Neural cell (in vitro differentiated cells): ENCODE data around the gene LPA.
"Not testable (repeated sequence)": the region's sequence is repeated elsewhere in the genome, so short reads cannot be mapped to it uniquely, and the experiment has no call there.

Experiments used
- EP300 ChIP-seq: fragments of 450-650 bp; conservative IDR thresholded peaks from 2 replicates; pipeline ENCODE4 v1.6.1; 2014; ENCODE audit warnings: antibody characterized with exemption, mild to moderate bottlenecking, moderate library complexity; ENCODE audit not compliant: poor library complexity, severe bottlenecking
- EZH2 ChIP-seq: fragments of 200-600, 300-800 bp; shearing (Covaris generic), sonication (generic); IDR thresholded peaks from 2 replicates; pipeline ENCODE4 v1.6.1; 2014; ENCODE audit warnings: antibody characterized with exemption, low read length, borderline replicate concordance, mild to moderate bottlenecking; ENCODE audit not compliant: insufficient read depth, poor library complexity, severe bottlenecking
- POLR2AphosphoS5 ChIP-seq: IDR thresholded peaks from 2 replicates; pipeline ENCODE4 v1.6.1; 2012
- RAD21 ChIP-seq: fragments of 450-650 bp; conservative IDR thresholded peaks from 2 replicates; pipeline ENCODE4 v1.6.1; 2014; ENCODE audit warnings: antibody characterized with exemption, mild to moderate bottlenecking, moderate library complexity
- REST ChIP-seq: IDR thresholded peaks from 2 replicates; pipeline ENCODE4 v1.6.1; 2012; ENCODE audit warnings: borderline replicate concordance
- TAF1 ChIP-seq: IDR thresholded peaks from 2 replicates; pipeline ENCODE4 v1.6.1; 2012; ENCODE audit warnings: low read depth
- TF ChIP-seq, protein P1 (sequence below): fragments of 450-650 bp; IDR thresholded peaks from 2 replicates; pipeline ENCODE4 v1.5.1; 2014; ENCODE audit warnings: antibody characterized with exemption, mild to moderate bottlenecking, moderate library complexity; ENCODE audit not compliant: poor library complexity, severe bottlenecking

DNA sequence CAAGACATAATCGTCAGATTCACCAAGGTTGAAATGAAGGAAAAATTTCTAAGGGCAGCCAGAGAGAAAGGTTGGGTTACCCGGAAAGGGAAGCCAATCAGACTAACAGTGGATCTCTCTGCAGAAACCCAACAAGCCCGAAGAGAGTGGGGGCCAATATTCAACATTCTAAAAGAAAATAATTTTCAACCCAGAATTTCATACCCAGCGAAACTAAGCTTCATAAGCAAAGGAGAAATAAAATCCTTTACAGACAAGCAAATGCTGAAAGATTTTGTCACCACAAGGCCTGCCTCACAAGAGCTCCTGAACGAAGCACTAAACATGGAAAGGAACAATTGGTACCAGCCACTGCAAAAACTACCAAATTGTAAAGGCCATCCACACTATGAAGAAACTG, 134.6 kb downstream of the LPA start:
- TF ChIP-seq, protein P1, sequence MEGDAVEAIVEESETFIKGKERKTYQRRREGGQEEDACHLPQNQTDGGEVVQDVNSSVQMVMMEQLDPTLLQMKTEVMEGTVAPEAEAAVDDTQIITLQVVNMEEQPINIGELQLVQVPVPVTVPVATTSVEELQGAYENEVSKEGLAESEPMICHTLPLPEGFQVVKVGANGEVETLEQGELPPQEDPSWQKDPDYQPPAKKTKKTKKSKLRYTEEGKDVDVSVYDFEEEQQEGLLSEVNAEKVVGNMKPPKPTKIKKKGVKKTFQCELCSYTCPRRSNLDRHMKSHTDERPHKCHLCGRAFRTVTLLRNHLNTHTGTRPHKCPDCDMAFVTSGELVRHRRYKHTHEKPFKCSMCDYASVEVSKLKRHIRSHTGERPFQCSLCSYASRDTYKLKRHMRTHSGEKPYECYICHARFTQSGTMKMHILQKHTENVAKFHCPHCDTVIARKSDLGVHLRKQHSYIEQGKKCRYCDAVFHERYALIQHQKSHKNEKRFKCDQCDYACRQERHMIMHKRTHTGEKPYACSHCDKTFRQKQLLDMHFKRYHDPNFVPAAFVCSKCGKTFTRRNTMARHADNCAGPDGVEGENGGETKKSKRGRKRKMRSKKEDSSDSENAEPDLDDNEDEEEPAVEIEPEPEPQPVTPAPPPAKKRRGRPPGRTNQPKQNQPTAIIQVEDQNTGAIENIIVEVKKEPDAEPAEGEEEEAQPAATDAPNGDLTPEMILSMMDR, result not testable (repeated sequence)
- not testable (repeated sequence) for TF ChIP-seq POLR2AphosphoS5, RAD21, REST, EZH2, EP300, TAF1
